ENCODE results near the gene DYRK3. TPM values are rescaled to one million over a fixed set of nuclear protein-coding genes. Genes with fewer than 3 reads are reported as not detected.

Gene DYRK3
- total RNA-seq, 2 experiments from 2014 or later = 9.8 to 10.9 TPM

DNA sequence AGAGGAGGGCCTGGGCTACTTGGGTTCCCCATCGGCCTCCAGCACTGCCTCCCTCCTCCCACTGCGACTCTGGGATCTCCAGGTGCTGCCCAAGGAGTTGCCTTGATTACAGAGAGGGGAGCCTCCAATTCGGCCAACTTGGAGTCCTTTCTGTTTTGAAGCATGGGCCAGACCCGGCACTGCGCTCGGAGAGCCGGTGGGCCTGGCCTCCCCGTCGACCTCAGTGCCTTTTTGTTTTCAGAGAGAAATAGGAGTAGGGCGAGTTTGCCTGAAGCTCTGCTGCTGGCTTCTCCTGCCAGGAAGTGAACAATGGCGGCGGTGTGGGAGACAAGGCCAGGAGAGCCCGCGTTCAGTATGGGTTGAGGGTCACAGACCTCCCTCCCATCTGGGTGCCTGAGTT, 47.4 kb upstream of the DYRK3 start:
- Histone ChIP-seq H3K9me2 (ENCODE audit: insufficient read depth, low read length) (no peaks in the 10 kb centered on the region), H3K4me1 (ENCODE audit: insufficient read depth, low read length, poor library complexity, severe bottlenecking) (no peaks in the 10 kb centered on the region), H3K79me2 (ENCODE audit: insufficient read depth, low read depth, low read length) (no peaks in the 10 kb centered on the region), H3K4me2 (ENCODE audit: low read length) (no peak overlapping the region), H3K9me3 (ENCODE audit: low read length) (no peaks in the 10 kb centered on the region), H3K27ac (ENCODE audit: low read depth, low read length, poor library complexity, severe bottlenecking) (no peak overlapping the region), H4K20me1 (ENCODE audit: insufficient read depth, low read length) (no peaks in the 10 kb centered on the region), H3K36me3 (ENCODE audit: insufficient read depth, low read length) (peaks cover 63% of the 10 kb centered on the region), H2AFZ (ENCODE audit: low read length) (no peak overlapping the region), H3K4me3 (ENCODE audit: low read depth, low read length, poor library complexity, severe bottlenecking) (no peak overlapping the region)
- ChIA-PET POLR2A (interaction anchor here (0.6 to 1.0 kb wide), 2 partner anchors 13 to 125 kb away, joined by 3 to 4 read pairs; no protein-coding TSS in a partner anchor), CTCF (ENCODE audit: unreplicated experiment) (no interaction called here)
- TF ChIP-seq, protein P1, sequence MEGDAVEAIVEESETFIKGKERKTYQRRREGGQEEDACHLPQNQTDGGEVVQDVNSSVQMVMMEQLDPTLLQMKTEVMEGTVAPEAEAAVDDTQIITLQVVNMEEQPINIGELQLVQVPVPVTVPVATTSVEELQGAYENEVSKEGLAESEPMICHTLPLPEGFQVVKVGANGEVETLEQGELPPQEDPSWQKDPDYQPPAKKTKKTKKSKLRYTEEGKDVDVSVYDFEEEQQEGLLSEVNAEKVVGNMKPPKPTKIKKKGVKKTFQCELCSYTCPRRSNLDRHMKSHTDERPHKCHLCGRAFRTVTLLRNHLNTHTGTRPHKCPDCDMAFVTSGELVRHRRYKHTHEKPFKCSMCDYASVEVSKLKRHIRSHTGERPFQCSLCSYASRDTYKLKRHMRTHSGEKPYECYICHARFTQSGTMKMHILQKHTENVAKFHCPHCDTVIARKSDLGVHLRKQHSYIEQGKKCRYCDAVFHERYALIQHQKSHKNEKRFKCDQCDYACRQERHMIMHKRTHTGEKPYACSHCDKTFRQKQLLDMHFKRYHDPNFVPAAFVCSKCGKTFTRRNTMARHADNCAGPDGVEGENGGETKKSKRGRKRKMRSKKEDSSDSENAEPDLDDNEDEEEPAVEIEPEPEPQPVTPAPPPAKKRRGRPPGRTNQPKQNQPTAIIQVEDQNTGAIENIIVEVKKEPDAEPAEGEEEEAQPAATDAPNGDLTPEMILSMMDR (conservative IDR thresholded peaks at IDR 0.05; ENCODE audit: low read length) = no peak
- no peak for TF ChIP-seq EZH2phosphoT487 (IDR thresholded peaks at IDR 0.05; ENCODE audit: borderline replicate concordance, low read depth, low read length)
- no peak for DNase-seq (ENCODE audit: low spot score)
- no TSS peak for BruUV-seq (replicated peaks)
- intact Hi-C loops (cut with micrococcal nuclease; ENCODE audit: unreplicated experiment) = no loop called here

DNA sequence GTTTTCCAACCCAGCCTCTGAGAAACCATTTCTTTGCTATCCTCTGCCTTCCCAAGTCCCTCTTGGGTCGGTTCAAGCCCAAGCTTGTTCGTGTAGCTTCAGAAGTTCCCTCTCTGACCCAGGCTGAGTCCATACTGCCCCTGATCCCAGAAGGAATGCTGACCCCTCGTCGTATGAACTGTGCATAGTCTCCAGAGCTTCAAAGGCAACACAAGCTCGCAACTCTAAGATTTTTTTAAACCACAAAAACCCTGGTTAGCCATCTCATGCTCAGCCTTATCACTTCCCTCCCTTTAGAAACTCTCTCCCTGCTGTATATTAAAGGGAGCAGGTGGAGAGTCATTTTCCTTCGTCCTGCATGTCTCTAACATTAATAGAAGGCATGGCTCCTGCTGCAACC, 46.8 kb upstream of the DYRK3 start:
- BruUV-seq (replicated peaks) = TSS peak; percentile 56
- H3K4me3 ChIP-seq (ENCODE audit: low read depth, low read length, poor library complexity, severe bottlenecking) = no peak overlapping the region
- H3K4me1 ChIP-seq (ENCODE audit: insufficient read depth, low read length, poor library complexity, severe bottlenecking) = no peaks in the 10 kb centered on the region
- H3K27ac ChIP-seq (ENCODE audit: low read depth, low read length, poor library complexity, severe bottlenecking) = no peak overlapping the region
- H3K36me3 ChIP-seq (ENCODE audit: insufficient read depth, low read length) = peaks cover 69% of the 10 kb centered on the region
- no peak for TF ChIP-seq EZH2phosphoT487 (IDR thresholded peaks at IDR 0.05; ENCODE audit: borderline replicate concordance, low read depth, low read length)
- TF ChIP-seq, protein P1 (conservative IDR thresholded peaks at IDR 0.05; ENCODE audit: low read length) = no peak
- no peak overlapping the region for H3K4me2 ChIP-seq (ENCODE audit: low read length)
- H4K20me1 ChIP-seq (ENCODE audit: insufficient read depth, low read length) = no peaks in the 10 kb centered on the region
- intact Hi-C loops (cut with micrococcal nuclease; ENCODE audit: unreplicated experiment) = no loop called here
- no peak overlapping the region for H2AFZ ChIP-seq (ENCODE audit: low read length)
- no peaks in the 10 kb centered on the region for H3K9me3 ChIP-seq (ENCODE audit: low read length)
- H3K9me2 ChIP-seq (ENCODE audit: insufficient read depth, low read length) = no peaks in the 10 kb centered on the region
- no peaks in the 10 kb centered on the region for H3K79me2 ChIP-seq (ENCODE audit: insufficient read depth, low read depth, low read length)
- CTCF ChIA-PET (ENCODE audit: unreplicated experiment) = no interaction called here
- POLR2A ChIA-PET = interaction anchor here (1.0 kb wide), 1 partner anchor 13 kb away, joined by 4 read pairs; no protein-coding TSS in a partner anchor
- no peak for DNase-seq (ENCODE audit: low spot score)

DNA sequence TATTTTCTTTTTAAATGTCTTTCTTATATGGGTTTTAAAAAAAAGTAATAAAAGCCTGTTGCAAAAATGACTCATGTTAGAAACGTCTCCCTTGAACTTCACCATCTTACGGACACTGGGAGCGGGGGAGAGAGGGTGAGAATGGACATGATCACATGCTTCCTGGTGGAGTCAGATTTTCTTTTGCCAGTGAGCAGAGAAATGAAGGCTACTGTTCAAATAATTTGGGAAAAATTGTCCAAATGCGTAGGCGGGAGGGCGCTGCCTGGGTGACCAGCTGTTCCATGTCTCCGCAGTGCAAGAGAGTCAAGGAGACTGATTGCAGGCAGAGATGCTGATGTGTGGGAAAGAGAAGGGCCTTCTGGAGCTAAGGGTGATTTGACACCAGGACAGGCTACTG, 46.1 kb upstream of the DYRK3 start:
- intact Hi-C loops (cut with micrococcal nuclease; ENCODE audit: unreplicated experiment) = no loop called here
- Histone ChIP-seq H3K79me2 (ENCODE audit: insufficient read depth, low read depth, low read length) (no peaks in the 10 kb centered on the region), H4K20me1 (ENCODE audit: insufficient read depth, low read length) (no peaks in the 10 kb centered on the region), H3K9me3 (ENCODE audit: low read length) (no peaks in the 10 kb centered on the region), H3K4me1 (ENCODE audit: insufficient read depth, low read length, poor library complexity, severe bottlenecking) (no peaks in the 10 kb centered on the region), H3K4me3 (ENCODE audit: low read depth, low read length, poor library complexity, severe bottlenecking) (no peak overlapping the region), H3K9me2 (ENCODE audit: insufficient read depth, low read length) (no peaks in the 10 kb centered on the region), H3K36me3 (ENCODE audit: insufficient read depth, low read length) (peaks cover 76% of the 10 kb centered on the region), H3K27ac (ENCODE audit: low read depth, low read length, poor library complexity, severe bottlenecking) (no peak overlapping the region), H2AFZ (ENCODE audit: low read length) (no peak overlapping the region), H3K4me2 (ENCODE audit: low read length) (no peak overlapping the region)
- DNase-seq (ENCODE audit: low spot score) = no peak
- POLR2A ChIA-PET = interaction anchor here (1.0 kb wide), 1 partner anchor 12 kb away, joined by 4 read pairs; no protein-coding TSS in a partner anchor
- no peak for TF ChIP-seq EZH2phosphoT487 (IDR thresholded peaks at IDR 0.05; ENCODE audit: borderline replicate concordance, low read depth, low read length)
- TF ChIP-seq, protein P1 (conservative IDR thresholded peaks at IDR 0.05; ENCODE audit: low read length) = no peak
- no TSS peak for BruUV-seq (replicated peaks)
- CTCF ChIA-PET (ENCODE audit: unreplicated experiment) = no interaction called here

Measured in OCI-LY7 (cell line).